HepG2 (cell line): ENCODE measurements around the gene NME4. TPM values are rescaled to one million over a fixed set of nuclear protein-coding genes. Genes with fewer than 3 reads are reported as not detected.

Experiments used
- ATAC-seq: fragments of 200-7000 bp; cut with Tn5 transposase; 3 replicates; pipeline ENCODE4 v1.9.1; 2020; ENCODE audit warnings: mild to moderate bottlenecking, moderate library complexity
- BruUV-seq: library from RNA; stranded (reverse); fragments of 400-500 nt; replicated peaks from 2 replicates; lab custom pipeline; 2021; lab: Mats Ljungman, UMichigan
- CTCF ChIA-PET: fragments of 300-600 bp; formaldehyde crosslinking; extraction: SDS; loops from one replicate; lab custom pipeline; 2021; ENCODE audit warnings: low total read pairs, inconsistent platforms, low intra/inter-chr PET ratio; lab: Yijun Ruan, JAX
- POLR2A ChIA-PET: fragments of 350-600 bp; sonication (Branson Sonifier 250); formaldehyde crosslinking; loops from one replicate; lab custom pipeline; 2020; ENCODE audit warnings: antibody characterized with exemption, inconsistent platforms; lab: Yijun Ruan, JAX
- DNase-seq: peaks from one replicate; pipeline ENCODE4 v3.0.0-alpha.2; 2015; ENCODE audit warnings: low spot score
- FAIRE-seq: peaks from 3 replicates; lab custom pipeline; 2011; peaks lifted over from hg19 to GRCh38; lab: Jason Lieb, UNC
- H2AFZ ChIP-seq: one replicate; pipeline ENCODE4 v1.6.1; 2011; ENCODE audit warnings: low read length, inconsistent platforms
- H3K27ac ChIP-seq: fragments of 300-600 bp; 3 replicates; pipeline ENCODE4 v1.8.0; 2011; ENCODE audit warnings: mixed run types, mild to moderate bottlenecking, mixed read lengths, low read length, inconsistent platforms; ENCODE audit not compliant: insufficient read depth; ENCODE audit errors: extremely low read length
- H3K27me3 ChIP-seq, 2 experiments: fragments of 200-600 bp in 1 of 2; 2 replicates in 1 of 2; 3 replicates in 1 of 2; pipeline versions ENCODE4 v1.6.0 to v1.8.0; 2011; ENCODE audit warnings: low read length in 2 of 2, mild to moderate bottlenecking in 2 of 2, moderate library complexity in 2 of 2, inconsistent platforms in 1 of 2; ENCODE audit not compliant: insufficient read depth in 2 of 2, control insufficient read depth in 1 of 2
- H3K36me3 ChIP-seq, 2 experiments: fragments of 200-600 bp in 1 of 2; replicated peaks in 1 of 2; 2 replicates in 1 of 2; 3 replicates in 1 of 2; pipeline versions ENCODE4 v1.5.1 to v1.8.0; 2011; ENCODE audit warnings: low read length in 2 of 2, inconsistent platforms in 1 of 2; ENCODE audit not compliant: insufficient read depth in 2 of 2, control insufficient read depth in 1 of 2
- H3K4me1 ChIP-seq: 2 replicates; pipeline ENCODE4 v1.5.1; 2012; ENCODE audit warnings: low read length, inconsistent platforms; ENCODE audit not compliant: insufficient read depth
- H3K4me2 ChIP-seq: 2 replicates; pipeline ENCODE4 v1.6.0; 2011; ENCODE audit warnings: low read depth, low read length, inconsistent platforms
- H3K4me3 ChIP-seq, 3 experiments: fragments of 200-600 bp in 1 of 3; sonication (generic), shearing (Covaris generic) in 1 of 3; replicated peaks in 1 of 3; 2 replicates each; pipeline ENCODE4 v1.5.1; 2011 to 2016; ENCODE audit warnings: low read length in 3 of 3, inconsistent platforms in 2 of 3, low read depth in 2 of 3, mild to moderate bottlenecking in 2 of 3, control low read depth in 1 of 3, mixed read lengths in 1 of 3; ENCODE audit not compliant: insufficient read depth in 1 of 3
- H3K79me2 ChIP-seq: one replicate; pipeline ENCODE4 v1.6.1; 2011; ENCODE audit warnings: low read length, inconsistent platforms; ENCODE audit not compliant: insufficient read depth
- H3K9ac ChIP-seq: 2 replicates; pipeline ENCODE4 v1.6.0; 2011; ENCODE audit warnings: mild to moderate bottlenecking, low read depth, low read length, inconsistent platforms; ENCODE audit not compliant: insufficient read depth
- H3K9me3 ChIP-seq: 2 replicates; pipeline ENCODE4 v1.5.1; 2012; ENCODE audit warnings: mild to moderate bottlenecking, low read length
- H4K20me1 ChIP-seq: 2 replicates; pipeline ENCODE4 v1.6.0; 2011; ENCODE audit warnings: inconsistent platforms, mild to moderate bottlenecking, low read length, moderate library complexity; ENCODE audit not compliant: insufficient read depth
- AGO1 ChIP-seq: fragments of 200-400 bp; formaldehyde crosslinking; IDR thresholded peaks from 2 replicates; pipeline ENCODE4 v1.6.1; 2017; ENCODE audit warnings: mild to moderate bottlenecking, low read depth, low read length, moderate library complexity; ENCODE audit not compliant: poor library complexity, severe bottlenecking
- CREBL2 ChIP-seq: sonication (generic); formaldehyde crosslinking; IDR thresholded peaks from 2 replicates; pipeline ENCODE4 v1.8.1; 2023; ENCODE audit warnings: missing genetic modification reagents, mild to moderate bottlenecking, borderline replicate concordance
- DNMT3B ChIP-seq: conservative IDR thresholded peaks from 2 replicates; pipeline ENCODE4 v1.6.1; 2016; ENCODE audit warnings: missing biosample characterization, control low read depth
- ETV5 ChIP-seq: IDR thresholded peaks from 2 replicates; pipeline ENCODE4 v1.6.1; 2018; ENCODE audit warnings: missing biosample characterization, missing genetic modification reagents, inconsistent platforms, borderline replicate concordance
- GLI4 ChIP-seq: sonication (generic); formaldehyde crosslinking; IDR thresholded peaks from 2 replicates; pipeline ENCODE4 v1.5.1; 2020; ENCODE audit warnings: missing genetic modification reagents, mild to moderate bottlenecking, moderate library complexity, borderline replicate concordance
- JDP2 ChIP-seq: sonication (generic); formaldehyde crosslinking; IDR thresholded peaks from 2 replicates; pipeline ENCODE4 v1.8.1; 2022; ENCODE audit warnings: missing genetic modification reagents, borderline replicate concordance
- MEF2D ChIP-seq: sonication (generic); formaldehyde crosslinking; IDR thresholded peaks from 2 replicates; pipeline ENCODE4 v1.5.1; 2020; ENCODE audit warnings: mild to moderate bottlenecking, missing genetic modification reagents
- MXI1 ChIP-seq: IDR thresholded peaks from 3 replicates; pipeline ENCODE4 v1.6.1; 2012; ENCODE audit warnings: low read depth, low read length, inconsistent platforms, borderline replicate concordance
- SMAD1 ChIP-seq: sonication (generic); formaldehyde crosslinking; IDR thresholded peaks from 2 replicates; pipeline ENCODE4 v1.4.0; 2020; ENCODE audit warnings: missing genetic modification reagents, low read depth, mild to moderate bottlenecking, borderline replicate concordance
- TBX3 ChIP-seq: fragments of 450-650 bp; IDR thresholded peaks from 2 replicates; pipeline ENCODE4 v1.6.1; 2017; ENCODE audit warnings: antibody characterized with exemption, mild to moderate bottlenecking, inconsistent platforms, borderline replicate concordance
- THAP11 ChIP-seq: IDR thresholded peaks from 2 replicates; pipeline ENCODE4 v1.6.1; 2016; ENCODE audit warnings: missing biosample characterization, missing genetic modification reagents
- ZBTB42 ChIP-seq: sonication (generic); formaldehyde crosslinking; IDR thresholded peaks from 2 replicates; pipeline ENCODE4 v1.5.0; 2020; ENCODE audit warnings: mild to moderate bottlenecking, missing genetic modification reagents
- ZNF703 ChIP-seq: sonication (generic); formaldehyde crosslinking; IDR thresholded peaks from 2 replicates; pipeline ENCODE4 v1.5.1; 2020; ENCODE audit warnings: missing genetic modification reagents, mild to moderate bottlenecking, moderate library complexity, borderline replicate concordance
- ZSCAN20 ChIP-seq: sonication (generic); formaldehyde crosslinking; IDR thresholded peaks from 2 replicates; pipeline ENCODE4 v1.4.0; 2020; ENCODE audit warnings: missing genetic modification reagents, mild to moderate bottlenecking, borderline replicate concordance
- WGBS: methylation state at CpG from one replicate; pipeline ENCODE4 v1.1.6; 2017; ENCODE audit warnings: low lambda C conversion rate; 5-methylcytosine and 5-hydroxymethylcytosine counted together
- in situ Hi-C: cut with HindIII; loops from 2 replicates; pipeline ENCODE4 v1.10.0; 2017; ENCODE audit warnings: low pct_unique_long_range_greater_than_20kb; ENCODE audit not compliant: extremely low pct_ligation_motif_present
- intact Hi-C: fragments of 100-400 bp; cut with micrococcal nuclease; formaldehyde crosslinking; loops from one replicate; pipeline ENCODE4 v1.10.0; 2022; ENCODE audit not compliant: unreplicated experiment
- polyA plus RNA-seq, 8 experiments: library from polyadenylated mRNA; depleted of rRNA in 3 of 8; stranded (reverse) in 7 of 8; unstranded in 1 of 8; fragments of >200 nt; fragmentation: Illumina TruSeq in 4 of 8; extraction: Trizol in 4 of 8; gene quantifications; 2 replicates each; pipeline versions ENCODE4 v1.2.1 to v1.2.3, GENCODE V29; 2011 to 2016; ENCODE audit warnings: low read depth in 4 of 8, missing spikeins in 1 of 8, mixed read lengths in 1 of 8; ENCODE audit not compliant: insufficient read depth in 1 of 8
- total RNA-seq, 5 experiments: library from RNA; depleted of rRNA; stranded (reverse); fragments of >200 nt; fragmentation: Illumina TruSeq; extraction: Trizol; gene quantifications; 2 replicates each; pipeline ENCODE4 v1.2.3, GENCODE V29; 2016; ENCODE audit warnings: low read depth in 1 of 5

The NME4 gene
- total and polyA plus RNA-seq, 2 of the 13 experiments (the other 11 are each of a cell fraction or from before 2014, with no cell fraction given), result 121 to 263 TPM

- peaks cover 46% of the 10 kb centered on the region for H3K4me1 ChIP-seq
- WGBS, result 3% methylated on average over 6 of the region's 31 CpGs
- ATAC-seq, result peak; percentile 54
- H3K79me2 ChIP-seq, result peaks cover 33% of the 10 kb centered on the region
- H3K27ac ChIP-seq, result no peak overlapping the region
- BruUV-seq, result no TSS peak
- intact Hi-C loops (loop anchor here (2.0 kb wide), 1 partner anchor 20 kb away; no protein-coding TSS in a partner anchor), in situ Hi-C loops (no loop called here)
- H3K4me2 ChIP-seq, result peak overlapping the region; percentile 98
- H3K9me3 ChIP-seq, result no peaks in the 10 kb centered on the region
- no peak for DNase-seq
- TF ChIP-seq TBX3 (no peak), SMAD1 (no peak), JDP2 (CRISPR knock-in tag) (no peak), GLI4 (CRISPR knock-in tag) (no peak), THAP11 (CRISPR knock-in tag) (no peak), CREBL2 (0 out of 2 replicates have a peak, but pooled peaks have one; percentile 0), ZSCAN20 (CRISPR knock-in tag) (0 out of 2 replicates have a peak, but pooled peaks have one; percentile 6), MEF2D (no peak), ZBTB42 (CRISPR knock-in tag) (0 out of 2 replicates have a peak, but pooled peaks have one; percentile 45), MXI1 (0 out of 3 replicates have a peak, but pooled peaks have one; percentile 6), DNMT3B (CRISPR knock-in tag) (no peak), AGO1 (peak; percentile 29), ETV5 (CRISPR knock-in tag) (0 out of 2 replicates have a peak, but pooled peaks have one; percentile 3), ZNF703 (CRISPR knock-in tag) (peak; percentile 16; the same call in 1 of the 2 replicates)
- no peak for FAIRE-seq
- peaks cover 16% of the 10 kb centered on the region for H4K20me1 ChIP-seq
- ChIA-PET POLR2A (interaction anchor here (0.8 to 3.1 kb wide), 9 partner anchors 12 to 77 kb away, joined by 3 to 21 read pairs (median 5); partner anchors contain the start of gene DECR2), CTCF (no interaction called here)
- H3K4me3 ChIP-seq, result peak overlapping the region; percentile 66 to 95 (median 87)
- H3K27me3 ChIP-seq, result no peaks in the 10 kb centered on the region; a peak in 1 of 5 replicates
- peak overlapping the region; percentile 68 for H3K9ac ChIP-seq
- H3K36me3 ChIP-seq, result no peaks in the 10 kb centered on the region
- H2AFZ ChIP-seq, result no peak overlapping the region
Observed at GRCh38 chr16:424623-425081, 27.7 kb downstream of the NME4 start.
